Measurements from ENCODE around the gene RASSF5. TPM values are rescaled to one million over a fixed set of nuclear protein-coding genes. Genes with fewer than 3 reads are reported as not detected.
A peak's percentile ranks its signal among the peaks of the same experiment; 100 is the strongest.

Gene RASSF5
- total and polyA plus RNA-seq, 2 of the 13 experiments (the other 11 are each of a cell fraction or from before 2014, with no cell fraction given), result 0.18 to 0.40 TPM

DNA sequence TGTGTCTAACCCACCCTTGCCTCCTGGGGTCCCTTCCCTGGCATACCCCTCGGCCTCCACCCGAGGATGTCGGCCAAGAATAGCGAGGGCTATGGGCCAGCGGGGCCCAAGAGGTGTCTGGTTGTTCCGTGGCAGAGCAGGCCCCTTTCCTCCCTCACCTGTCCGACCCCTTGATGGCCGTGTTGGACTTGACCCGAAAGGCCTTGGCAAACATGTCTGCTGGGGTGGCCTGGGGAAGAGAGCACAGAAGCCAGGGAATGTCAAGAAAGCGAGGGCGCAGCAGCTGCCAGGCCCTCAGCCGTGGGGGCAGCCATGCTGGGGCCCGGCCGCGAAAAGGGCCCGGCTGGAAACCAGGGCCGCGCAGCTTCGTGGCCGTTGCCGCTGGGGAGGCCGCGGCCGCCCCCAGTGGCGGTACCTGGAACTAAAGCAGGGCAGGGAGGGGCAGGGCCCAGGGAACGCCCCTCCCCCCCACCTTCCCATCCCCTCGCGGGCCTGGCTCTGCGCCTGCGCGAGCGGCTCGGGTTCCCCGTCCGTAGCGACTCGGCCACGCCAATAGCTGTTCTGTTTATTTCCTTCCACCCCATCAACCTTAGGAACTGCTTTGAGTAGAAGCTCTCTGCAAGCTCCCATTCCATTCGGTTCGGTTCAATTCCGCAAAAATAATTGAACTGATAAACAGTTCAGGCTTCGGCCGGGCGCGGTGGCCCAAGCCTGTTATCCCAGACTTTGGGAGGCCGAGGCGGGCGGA is 105.0 kb downstream of the RASSF5 start, which contains the start of gene EIF2D (continued):
- TF ChIP-seq ZBTB2 (CRISPR knock-in tag; IDR thresholded peaks at IDR 0.05; ENCODE audit: low read depth) (0 out of 2 replicates have a peak, but pooled peaks have one; percentile 71), KAT8 (CRISPR knock-in tag; IDR thresholded peaks at IDR 0.05) (peak; percentile 99), ZNF878 (CRISPR knock-in tag; IDR thresholded peaks at IDR 0.05) (peak; percentile 83), HNF1B (CRISPR knock-in tag; IDR thresholded peaks at IDR 0.05) (peak; percentile 95), JARID2 (CRISPR knock-in tag; IDR thresholded peaks at IDR 0.05; ENCODE audit: insufficient replicate concordance) (peak; percentile 56), PTBP1 (IDR thresholded peaks at IDR 0.05; ENCODE audit: low read depth, low read length, poor library complexity, severe bottlenecking) (peak; percentile 77), SRY (CRISPR knock-in tag; IDR thresholded peaks at IDR 0.05) (peak; percentile 90; the same call in 1 of the 2 replicates), PCBP1 (IDR thresholded peaks at IDR 0.05; ENCODE audit: borderline replicate concordance, low read depth, low read length) (0 out of 2 replicates have a peak, but pooled peaks have one; percentile 48), ZNF619 (CRISPR knock-in tag; IDR thresholded peaks at IDR 0.05) (peak; percentile 92; the same call in 1 of the 2 replicates), ATM (IDR thresholded peaks at IDR 0.05; ENCODE audit: borderline replicate concordance) (no peak), EHMT2 (IDR thresholded peaks at IDR 0.05; ENCODE audit: borderline replicate concordance, low read depth, low read length) (no peak), ZNF660 (CRISPR knock-in tag; IDR thresholded peaks at IDR 0.05; ENCODE audit: borderline replicate concordance, low read depth) (no peak), HHEX (CRISPR knock-in tag; IDR thresholded peaks at IDR 0.05) (no peak), HNRNPK (IDR thresholded peaks at IDR 0.05; ENCODE audit: low read depth, low read length, poor library complexity, severe bottlenecking) (peak; percentile 89), KMT2B (CRISPR knock-in tag; IDR thresholded peaks at IDR 0.05) (peak; percentile 94), TOPORS (CRISPR knock-in tag; IDR thresholded peaks at IDR 0.05) (peak; percentile 94), ZFP36L1 (CRISPR knock-in tag; IDR thresholded peaks at IDR 0.05) (no peak), FOSL1 (CRISPR knock-in tag; IDR thresholded peaks at IDR 0.05; ENCODE audit: borderline replicate concordance) (no peak; the same call in 1 of the 2 replicates), ZNF3 (CRISPR knock-in tag; IDR thresholded peaks at IDR 0.05) (no peak; the same call in 1 of the 2 replicates)
- TF ChIP-seq, protein P1, sequence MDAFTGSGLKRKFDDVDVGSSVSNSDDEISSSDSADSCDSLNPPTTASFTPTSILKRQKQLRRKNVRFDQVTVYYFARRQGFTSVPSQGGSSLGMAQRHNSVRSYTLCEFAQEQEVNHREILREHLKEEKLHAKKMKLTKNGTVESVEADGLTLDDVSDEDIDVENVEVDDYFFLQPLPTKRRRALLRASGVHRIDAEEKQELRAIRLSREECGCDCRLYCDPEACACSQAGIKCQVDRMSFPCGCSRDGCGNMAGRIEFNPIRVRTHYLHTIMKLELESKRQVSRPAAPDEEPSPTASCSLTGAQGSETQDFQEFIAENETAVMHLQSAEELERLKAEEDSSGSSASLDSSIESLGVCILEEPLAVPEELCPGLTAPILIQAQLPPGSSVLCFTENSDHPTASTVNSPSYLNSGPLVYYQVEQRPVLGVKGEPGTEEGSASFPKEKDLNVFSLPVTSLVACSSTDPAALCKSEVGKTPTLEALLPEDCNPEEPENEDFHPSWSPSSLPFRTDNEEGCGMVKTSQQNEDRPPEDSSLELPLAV (CRISPR knock-in tag; conservative IDR thresholded peaks at IDR 0.05; ENCODE audit: low read depth), result no peak
- TF ChIP-seq, protein P2, sequence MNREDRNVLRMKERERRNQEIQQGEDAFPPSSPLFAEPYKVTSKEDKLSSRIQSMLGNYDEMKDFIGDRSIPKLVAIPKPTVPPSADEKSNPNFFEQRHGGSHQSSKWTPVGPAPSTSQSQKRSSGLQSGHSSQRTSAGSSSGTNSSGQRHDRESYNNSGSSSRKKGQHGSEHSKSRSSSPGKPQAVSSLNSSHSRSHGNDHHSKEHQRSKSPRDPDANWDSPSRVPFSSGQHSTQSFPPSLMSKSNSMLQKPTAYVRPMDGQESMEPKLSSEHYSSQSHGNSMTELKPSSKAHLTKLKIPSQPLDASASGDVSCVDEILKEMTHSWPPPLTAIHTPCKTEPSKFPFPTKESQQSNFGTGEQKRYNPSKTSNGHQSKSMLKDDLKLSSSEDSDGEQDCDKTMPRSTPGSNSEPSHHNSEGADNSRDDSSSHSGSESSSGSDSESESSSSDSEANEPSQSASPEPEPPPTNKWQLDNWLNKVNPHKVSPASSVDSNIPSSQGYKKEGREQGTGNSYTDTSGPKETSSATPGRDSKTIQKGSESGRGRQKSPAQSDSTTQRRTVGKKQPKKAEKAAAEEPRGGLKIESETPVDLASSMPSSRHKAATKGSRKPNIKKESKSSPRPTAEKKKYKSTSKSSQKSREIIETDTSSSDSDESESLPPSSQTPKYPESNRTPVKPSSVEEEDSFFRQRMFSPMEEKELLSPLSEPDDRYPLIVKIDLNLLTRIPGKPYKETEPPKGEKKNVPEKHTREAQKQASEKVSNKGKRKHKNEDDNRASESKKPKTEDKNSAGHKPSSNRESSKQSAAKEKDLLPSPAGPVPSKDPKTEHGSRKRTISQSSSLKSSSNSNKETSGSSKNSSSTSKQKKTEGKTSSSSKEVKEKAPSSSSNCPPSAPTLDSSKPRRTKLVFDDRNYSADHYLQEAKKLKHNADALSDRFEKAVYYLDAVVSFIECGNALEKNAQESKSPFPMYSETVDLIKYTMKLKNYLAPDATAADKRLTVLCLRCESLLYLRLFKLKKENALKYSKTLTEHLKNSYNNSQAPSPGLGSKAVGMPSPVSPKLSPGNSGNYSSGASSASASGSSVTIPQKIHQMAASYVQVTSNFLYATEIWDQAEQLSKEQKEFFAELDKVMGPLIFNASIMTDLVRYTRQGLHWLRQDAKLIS (CRISPR knock-in tag; IDR thresholded peaks at IDR 0.05), result 0 out of 2 replicates have a peak, but pooled peaks have one; percentile 58
